ENCODE results near the gene GPATCH8. TPM values are rescaled to one million over a fixed set of nuclear protein-coding genes. Genes with fewer than 3 reads are reported as not detected.

GPATCH8 gene
- total and polyA plus RNA-seq, 9 of the 15 experiments (the other 6 are each of a cell fraction or from before 2014, with no cell fraction given) = 10.6 to 29.6 (median 13.2) TPM

DNA sequence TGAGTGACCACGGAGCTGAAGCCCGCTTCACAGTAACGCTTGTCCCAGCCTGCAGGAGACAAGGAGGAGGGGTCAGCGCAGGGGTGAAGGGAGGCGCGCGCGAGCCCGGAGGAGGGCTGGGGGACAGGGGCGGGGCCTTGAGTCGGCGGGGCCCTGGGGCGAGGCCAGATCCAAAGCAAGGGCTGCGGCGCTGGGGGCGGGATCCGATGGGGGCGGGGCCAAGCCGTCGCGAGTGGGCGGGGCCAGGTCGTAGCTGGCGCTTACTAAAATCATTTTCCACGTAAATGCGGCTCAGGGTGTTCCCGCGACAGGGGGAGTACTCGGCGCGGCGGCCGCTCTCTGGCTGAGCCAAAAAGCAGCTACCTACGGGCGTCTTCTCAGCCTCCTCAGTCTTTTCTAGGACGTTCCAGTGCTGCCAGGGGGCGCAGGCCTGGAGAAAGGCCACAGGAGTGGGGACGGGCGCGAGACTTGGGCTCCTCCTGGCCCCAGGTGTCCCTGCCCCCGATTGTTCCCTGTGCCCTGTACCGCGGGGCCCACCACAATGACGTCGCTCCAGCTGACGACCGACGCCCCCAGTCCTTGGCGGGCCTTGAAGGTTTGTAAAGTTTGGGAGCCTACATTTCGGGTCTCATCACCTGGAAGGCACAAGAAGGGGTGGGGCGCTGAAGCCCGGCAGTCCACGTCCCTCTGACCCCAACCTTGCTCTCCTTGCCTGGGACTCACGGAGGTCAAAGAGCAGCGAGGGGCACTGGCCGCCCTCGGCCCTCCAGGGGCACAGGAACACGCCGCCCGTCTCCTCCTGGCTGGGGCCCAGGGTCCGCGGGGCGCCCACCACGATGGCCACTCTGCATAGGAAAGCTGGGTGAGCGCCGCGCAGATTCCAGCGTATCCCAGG is 117.7 kb downstream of the GPATCH8 start (continued):
- TF ChIP-seq CREM (IDR thresholded peaks at IDR 0.05; ENCODE audit: low read depth) (peak; percentile 69), FIP1L1 (IDR thresholded peaks at IDR 0.05; ENCODE audit: low read depth, low read length, poor library complexity, severe bottlenecking) (no peak), KLF16 (IDR thresholded peaks at IDR 0.05) (no peak), EZH2 (IDR thresholded peaks at IDR 0.05; ENCODE audit: borderline replicate concordance, low read depth, low read length) (no peak), MECOM (CRISPR knock-in tag; IDR thresholded peaks at IDR 0.05) (no peak), FOXA3 (CRISPR knock-in tag; conservative IDR thresholded peaks at IDR 0.05 in 1 of 2, IDR thresholded peaks at IDR 0.05 in 1 of 2) (no peak), ZBED1 (IDR thresholded peaks at IDR 0.05) (no peak), PCBP2 (IDR thresholded peaks at IDR 0.05; ENCODE audit: low read depth, low read length, poor library complexity, severe bottlenecking) (no peak), PML (IDR thresholded peaks at IDR 0.05; ENCODE audit: low read length) (peak; percentile 49; the same call in 1 of the 2 replicates)
- TF ChIP-seq, protein P1, sequence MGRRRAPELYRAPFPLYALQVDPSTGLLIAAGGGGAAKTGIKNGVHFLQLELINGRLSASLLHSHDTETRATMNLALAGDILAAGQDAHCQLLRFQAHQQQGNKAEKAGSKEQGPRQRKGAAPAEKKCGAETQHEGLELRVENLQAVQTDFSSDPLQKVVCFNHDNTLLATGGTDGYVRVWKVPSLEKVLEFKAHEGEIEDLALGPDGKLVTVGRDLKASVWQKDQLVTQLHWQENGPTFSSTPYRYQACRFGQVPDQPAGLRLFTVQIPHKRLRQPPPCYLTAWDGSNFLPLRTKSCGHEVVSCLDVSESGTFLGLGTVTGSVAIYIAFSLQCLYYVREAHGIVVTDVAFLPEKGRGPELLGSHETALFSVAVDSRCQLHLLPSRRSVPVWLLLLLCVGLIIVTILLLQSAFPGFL (CRISPR knock-in tag; IDR thresholded peaks at IDR 0.05) = no peak
- TF ChIP-seq, protein P2, sequence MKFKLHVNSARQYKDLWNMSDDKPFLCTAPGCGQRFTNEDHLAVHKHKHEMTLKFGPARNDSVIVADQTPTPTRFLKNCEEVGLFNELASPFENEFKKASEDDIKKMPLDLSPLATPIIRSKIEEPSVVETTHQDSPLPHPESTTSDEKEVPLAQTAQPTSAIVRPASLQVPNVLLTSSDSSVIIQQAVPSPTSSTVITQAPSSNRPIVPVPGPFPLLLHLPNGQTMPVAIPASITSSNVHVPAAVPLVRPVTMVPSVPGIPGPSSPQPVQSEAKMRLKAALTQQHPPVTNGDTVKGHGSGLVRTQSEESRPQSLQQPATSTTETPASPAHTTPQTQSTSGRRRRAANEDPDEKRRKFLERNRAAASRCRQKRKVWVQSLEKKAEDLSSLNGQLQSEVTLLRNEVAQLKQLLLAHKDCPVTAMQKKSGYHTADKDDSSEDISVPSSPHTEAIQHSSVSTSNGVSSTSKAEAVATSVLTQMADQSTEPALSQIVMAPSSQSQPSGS (CRISPR knock-in tag; IDR thresholded peaks at IDR 0.05) = no peak
- TF ChIP-seq, protein P3, sequence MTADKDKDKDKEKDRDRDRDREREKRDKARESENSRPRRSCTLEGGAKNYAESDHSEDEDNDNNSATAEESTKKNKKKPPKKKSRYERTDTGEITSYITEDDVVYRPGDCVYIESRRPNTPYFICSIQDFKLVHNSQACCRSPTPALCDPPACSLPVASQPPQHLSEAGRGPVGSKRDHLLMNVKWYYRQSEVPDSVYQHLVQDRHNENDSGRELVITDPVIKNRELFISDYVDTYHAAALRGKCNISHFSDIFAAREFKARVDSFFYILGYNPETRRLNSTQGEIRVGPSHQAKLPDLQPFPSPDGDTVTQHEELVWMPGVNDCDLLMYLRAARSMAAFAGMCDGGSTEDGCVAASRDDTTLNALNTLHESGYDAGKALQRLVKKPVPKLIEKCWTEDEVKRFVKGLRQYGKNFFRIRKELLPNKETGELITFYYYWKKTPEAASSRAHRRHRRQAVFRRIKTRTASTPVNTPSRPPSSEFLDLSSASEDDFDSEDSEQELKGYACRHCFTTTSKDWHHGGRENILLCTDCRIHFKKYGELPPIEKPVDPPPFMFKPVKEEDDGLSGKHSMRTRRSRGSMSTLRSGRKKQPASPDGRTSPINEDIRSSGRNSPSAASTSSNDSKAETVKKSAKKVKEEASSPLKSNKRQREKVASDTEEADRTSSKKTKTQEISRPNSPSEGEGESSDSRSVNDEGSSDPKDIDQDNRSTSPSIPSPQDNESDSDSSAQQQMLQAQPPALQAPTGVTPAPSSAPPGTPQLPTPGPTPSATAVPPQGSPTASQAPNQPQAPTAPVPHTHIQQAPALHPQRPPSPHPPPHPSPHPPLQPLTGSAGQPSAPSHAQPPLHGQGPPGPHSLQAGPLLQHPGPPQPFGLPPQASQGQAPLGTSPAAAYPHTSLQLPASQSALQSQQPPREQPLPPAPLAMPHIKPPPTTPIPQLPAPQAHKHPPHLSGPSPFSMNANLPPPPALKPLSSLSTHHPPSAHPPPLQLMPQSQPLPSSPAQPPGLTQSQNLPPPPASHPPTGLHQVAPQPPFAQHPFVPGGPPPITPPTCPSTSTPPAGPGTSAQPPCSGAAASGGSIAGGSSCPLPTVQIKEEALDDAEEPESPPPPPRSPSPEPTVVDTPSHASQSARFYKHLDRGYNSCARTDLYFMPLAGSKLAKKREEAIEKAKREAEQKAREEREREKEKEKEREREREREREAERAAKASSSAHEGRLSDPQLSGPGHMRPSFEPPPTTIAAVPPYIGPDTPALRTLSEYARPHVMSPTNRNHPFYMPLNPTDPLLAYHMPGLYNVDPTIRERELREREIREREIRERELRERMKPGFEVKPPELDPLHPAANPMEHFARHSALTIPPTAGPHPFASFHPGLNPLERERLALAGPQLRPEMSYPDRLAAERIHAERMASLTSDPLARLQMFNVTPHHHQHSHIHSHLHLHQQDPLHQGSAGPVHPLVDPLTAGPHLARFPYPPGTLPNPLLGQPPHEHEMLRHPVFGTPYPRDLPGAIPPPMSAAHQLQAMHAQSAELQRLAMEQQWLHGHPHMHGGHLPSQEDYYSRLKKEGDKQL (CRISPR knock-in tag; IDR thresholded peaks at IDR 0.05; ENCODE audit: borderline replicate concordance) = no peak
- TF ChIP-seq, protein P4, sequence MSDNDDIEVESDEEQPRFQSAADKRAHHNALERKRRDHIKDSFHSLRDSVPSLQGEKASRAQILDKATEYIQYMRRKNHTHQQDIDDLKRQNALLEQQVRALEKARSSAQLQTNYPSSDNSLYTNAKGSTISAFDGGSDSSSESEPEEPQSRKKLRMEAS (CRISPR knock-in tag; IDR thresholded peaks at IDR 0.05) = no peak
- TF ChIP-seq, protein P5, sequence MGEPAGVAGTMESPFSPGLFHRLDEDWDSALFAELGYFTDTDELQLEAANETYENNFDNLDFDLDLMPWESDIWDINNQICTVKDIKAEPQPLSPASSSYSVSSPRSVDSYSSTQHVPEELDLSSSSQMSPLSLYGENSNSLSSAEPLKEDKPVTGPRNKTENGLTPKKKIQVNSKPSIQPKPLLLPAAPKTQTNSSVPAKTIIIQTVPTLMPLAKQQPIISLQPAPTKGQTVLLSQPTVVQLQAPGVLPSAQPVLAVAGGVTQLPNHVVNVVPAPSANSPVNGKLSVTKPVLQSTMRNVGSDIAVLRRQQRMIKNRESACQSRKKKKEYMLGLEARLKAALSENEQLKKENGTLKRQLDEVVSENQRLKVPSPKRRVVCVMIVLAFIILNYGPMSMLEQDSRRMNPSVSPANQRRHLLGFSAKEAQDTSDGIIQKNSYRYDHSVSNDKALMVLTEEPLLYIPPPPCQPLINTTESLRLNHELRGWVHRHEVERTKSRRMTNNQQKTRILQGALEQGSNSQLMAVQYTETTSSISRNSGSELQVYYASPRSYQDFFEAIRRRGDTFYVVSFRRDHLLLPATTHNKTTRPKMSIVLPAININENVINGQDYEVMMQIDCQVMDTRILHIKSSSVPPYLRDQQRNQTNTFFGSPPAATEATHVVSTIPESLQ (CRISPR knock-in tag; IDR thresholded peaks at IDR 0.05) = no peak
- TF ChIP-seq, protein P6, sequence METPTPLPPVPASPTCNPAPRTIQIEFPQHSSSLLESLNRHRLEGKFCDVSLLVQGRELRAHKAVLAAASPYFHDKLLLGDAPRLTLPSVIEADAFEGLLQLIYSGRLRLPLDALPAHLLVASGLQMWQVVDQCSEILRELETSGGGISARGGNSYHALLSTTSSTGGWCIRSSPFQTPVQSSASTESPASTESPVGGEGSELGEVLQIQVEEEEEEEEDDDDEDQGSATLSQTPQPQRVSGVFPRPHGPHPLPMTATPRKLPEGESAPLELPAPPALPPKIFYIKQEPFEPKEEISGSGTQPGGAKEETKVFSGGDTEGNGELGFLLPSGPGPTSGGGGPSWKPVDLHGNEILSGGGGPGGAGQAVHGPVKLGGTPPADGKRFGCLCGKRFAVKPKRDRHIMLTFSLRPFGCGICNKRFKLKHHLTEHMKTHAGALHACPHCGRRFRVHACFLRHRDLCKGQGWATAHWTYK (CRISPR knock-in tag; IDR thresholded peaks at IDR 0.05) = no peak

Data from K562 (cell line).